Ishikawa (cell line): ENCODE results near the gene BEGAIN.

Experiments used
- CEBPB ChIP-seq: IDR thresholded peaks from 2 replicates; pipeline ENCODE4 v1.6.1; 2012
- CREB1 ChIP-seq: IDR thresholded peaks from 2 replicates; pipeline ENCODE4 v1.6.1; 2012; ENCODE audit warnings: low read depth
- EGR1 ChIP-seq: IDR thresholded peaks from 2 replicates; pipeline ENCODE4 v1.6.1; 2012
- EP300 ChIP-seq: IDR thresholded peaks from 2 replicates; pipeline ENCODE4 v1.6.1; 2012; ENCODE audit warnings: borderline replicate concordance
- FOXM1 ChIP-seq: IDR thresholded peaks from 2 replicates; pipeline ENCODE4 v1.6.1; 2012; ENCODE audit warnings: low read depth, borderline replicate concordance
- MAX ChIP-seq: IDR thresholded peaks from 2 replicates; pipeline ENCODE4 v1.6.1; 2012
- NFIC ChIP-seq: IDR thresholded peaks from 2 replicates; pipeline ENCODE4 v1.6.1; 2012
- RAD21 ChIP-seq: IDR thresholded peaks from 2 replicates; pipeline ENCODE4 v1.6.1; 2012; ENCODE audit warnings: low read depth
- REST ChIP-seq: IDR thresholded peaks from 2 replicates; pipeline ENCODE4 v1.6.1; 2012; ENCODE audit warnings: low read depth, mild to moderate bottlenecking
- TAF1 ChIP-seq: IDR thresholded peaks from 2 replicates; pipeline ENCODE4 v1.6.1; 2012; ENCODE audit warnings: low read depth, mild to moderate bottlenecking
- TCF12 ChIP-seq: IDR thresholded peaks from 2 replicates; pipeline ENCODE4 v1.6.1; 2012; ENCODE audit warnings: low read depth
- TEAD4 ChIP-seq: IDR thresholded peaks from 2 replicates; pipeline ENCODE4 v1.6.1; 2012
- YY1 ChIP-seq: IDR thresholded peaks from 2 replicates; pipeline ENCODE4 v1.6.1; 2012; ENCODE audit warnings: low read depth
- ZBTB7A ChIP-seq: IDR thresholded peaks from 2 replicates; pipeline ENCODE4 v1.6.1; 2012; ENCODE audit warnings: low read depth
- TF ChIP-seq, protein P1 (sequence below): IDR thresholded peaks from 2 replicates; pipeline ENCODE4 v1.6.1; 2012

The BEGAIN gene

GRCh38 chr14:100530270-100531072 is 56.7 kb downstream of the BEGAIN start:
- TF ChIP-seq CREB1 (no peak), TAF1 (no peak), FOXM1 (no peak), RAD21 (no peak), EGR1 (no peak), TCF12 (no peak), TEAD4 (no peak), ZBTB7A (no peak), MAX (no peak), REST (no peak), NFIC (no peak), YY1 (no peak), EP300 (no peak)
- TF ChIP-seq, protein P1, sequence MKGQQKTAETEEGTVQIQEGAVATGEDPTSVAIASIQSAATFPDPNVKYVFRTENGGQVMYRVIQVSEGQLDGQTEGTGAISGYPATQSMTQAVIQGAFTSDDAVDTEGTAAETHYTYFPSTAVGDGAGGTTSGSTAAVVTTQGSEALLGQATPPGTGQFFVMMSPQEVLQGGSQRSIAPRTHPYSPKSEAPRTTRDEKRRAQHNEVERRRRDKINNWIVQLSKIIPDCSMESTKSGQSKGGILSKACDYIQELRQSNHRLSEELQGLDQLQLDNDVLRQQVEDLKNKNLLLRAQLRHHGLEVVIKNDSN = no peak

- TF ChIP-seq TCF12 (no peak), ZBTB7A (no peak), YY1 (no peak), CEBPB (no peak)
Observed at GRCh38 chr14:100529561-100530031, 57.6 kb downstream of the BEGAIN start.

GRCh38 chr14:100528962-100529560 is 58.2 kb downstream of the BEGAIN start:
- TF ChIP-seq FOXM1 = no peak
- TF ChIP-seq EP300 = no peak
- no peak for TF ChIP-seq CREB1
- no peak for TF ChIP-seq EGR1
- no peak for TF ChIP-seq TEAD4
- TF ChIP-seq CEBPB = no peak
- TF ChIP-seq TCF12 = no peak
- TF ChIP-seq MAX = no peak
- TF ChIP-seq YY1 = no peak
- no peak for TF ChIP-seq REST

GRCh38 chr14:100526632-100527031 is 60.6 kb downstream of the BEGAIN start:
- TF ChIP-seq, protein P1 = no peak
- TF ChIP-seq NFIC (no peak), MAX (no peak), ZBTB7A (no peak), EP300 (no peak), EGR1 (no peak)

- TF ChIP-seq, protein P1 = no peak
- TF ChIP-seq TEAD4 (no peak), MAX (no peak), ZBTB7A (no peak), RAD21 (no peak), REST (no peak), TAF1 (no peak), CEBPB (no peak), EP300 (no peak), EGR1 (no peak), NFIC (no peak), FOXM1 (no peak), YY1 (no peak), TCF12 (no peak)
Observed at GRCh38 chr14:100526057-100526456, 61.2 kb downstream of the BEGAIN start.
